Activated effector memory CD4-positive, alpha-beta T cell treated with Interleukin-2 at 50 U/mL for 16 hours (primary cell): ENCODE measurements around the gene HASPIN.

Source experiments
- DNase-seq: peaks from one replicate; pipeline ENCODE4 v3.0.0-alpha.2; 2020

Gene HASPIN

DNA sequence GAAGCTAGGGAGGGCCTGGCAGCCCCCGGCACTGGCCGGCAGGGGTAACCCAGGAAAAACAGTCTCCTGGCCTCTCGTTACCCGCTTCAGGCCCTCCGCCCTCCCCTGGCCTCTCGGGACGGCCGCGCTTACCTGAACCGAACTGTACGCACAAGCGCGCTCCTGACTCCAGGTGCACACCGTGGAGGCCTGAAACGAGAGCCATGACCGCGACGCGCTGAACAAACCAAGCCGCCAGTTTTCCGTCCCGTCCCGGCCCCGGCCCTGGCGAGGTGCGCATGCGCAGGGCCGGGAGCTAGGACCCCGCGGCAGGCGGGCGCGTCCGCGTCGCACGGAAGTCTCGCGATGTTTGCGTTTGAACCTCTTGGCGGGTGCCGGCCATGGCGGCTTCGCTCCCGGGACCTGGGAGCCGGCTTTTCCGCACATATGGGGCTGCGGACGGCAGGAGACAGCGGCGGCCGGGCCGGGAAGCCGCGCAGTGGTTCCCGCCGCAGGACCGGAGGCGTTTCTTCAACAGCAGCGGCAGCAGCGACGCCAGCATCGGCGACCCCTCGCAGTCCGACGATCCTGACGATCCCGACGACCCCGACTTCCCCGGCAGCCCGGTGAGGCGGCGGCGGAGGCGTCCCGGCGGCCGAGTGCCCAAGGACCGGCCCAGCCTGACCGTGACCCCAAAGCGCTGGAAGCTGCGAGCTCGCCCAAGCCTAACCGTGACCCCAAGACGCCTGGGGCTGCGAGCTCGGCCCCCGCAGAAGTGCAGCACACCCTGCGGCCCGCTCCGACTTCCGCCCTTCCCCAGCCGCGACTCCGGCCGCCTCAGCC is at the start of gene HASPIN:
TSS of gene HASPIN (plus strand) at position 348 of the 822 bp plus-strand sequence. CDS start at position 381, 33 bp downstream.
- DNase-seq = peak; percentile 86

DNA sequence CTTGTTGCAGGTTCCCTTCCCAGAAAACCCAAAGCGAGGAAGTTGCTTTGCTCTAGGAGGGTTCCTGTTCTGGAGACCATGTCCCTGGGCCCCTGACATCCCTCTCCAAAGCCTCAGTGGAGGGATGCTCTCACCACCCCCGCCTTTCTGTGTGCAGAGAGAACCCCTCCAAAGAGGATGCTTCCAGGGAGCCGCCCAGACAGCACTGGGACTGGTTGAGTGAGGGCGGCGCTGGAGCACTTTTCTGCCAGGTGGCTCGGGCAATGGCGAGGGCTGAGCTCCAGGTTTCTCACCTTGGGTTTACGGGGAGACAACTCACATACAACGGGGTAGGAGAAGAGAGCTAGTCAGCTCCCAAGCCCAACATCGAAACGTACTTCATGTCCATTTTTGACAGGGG is 47.8 kb upstream of the HASPIN start:
- no peak for DNase-seq

DNA sequence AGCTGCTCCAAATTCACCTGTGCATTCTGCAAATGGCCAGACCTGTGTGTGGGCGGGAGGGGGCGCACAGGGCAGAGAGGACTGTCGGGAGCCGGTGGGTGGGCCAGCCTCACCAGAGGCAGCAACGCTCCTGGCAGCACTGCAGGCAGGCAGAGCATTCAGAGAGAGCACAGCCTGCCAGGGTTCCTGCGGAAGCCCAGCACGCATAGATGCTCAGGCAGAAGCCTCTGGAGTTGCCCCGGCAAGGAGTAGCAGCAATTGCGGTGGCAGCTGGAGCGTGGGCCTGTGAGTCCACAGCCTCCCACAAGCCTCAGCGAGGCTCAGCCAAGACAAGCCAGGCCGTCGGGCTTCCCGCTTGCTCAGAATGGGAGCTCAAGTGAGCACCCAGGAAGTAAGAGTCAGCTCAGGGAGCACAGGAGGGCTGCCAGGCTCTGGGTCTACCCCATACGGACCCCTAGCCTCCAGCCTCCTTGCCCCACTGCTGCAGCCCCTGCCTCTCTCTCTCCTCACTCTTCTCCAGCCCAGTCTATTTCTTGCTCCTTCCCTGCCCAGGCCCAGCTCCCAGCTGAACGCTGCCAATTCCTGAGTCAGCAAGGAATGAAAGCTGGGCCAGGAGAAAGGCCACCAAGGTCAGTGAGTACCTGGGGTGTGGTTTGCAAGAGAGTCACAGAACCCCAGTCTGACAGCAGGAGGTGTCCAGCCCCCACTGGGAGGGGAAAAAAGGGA is 45.4 kb upstream of the HASPIN start:
- no peak for DNase-seq

DNA sequence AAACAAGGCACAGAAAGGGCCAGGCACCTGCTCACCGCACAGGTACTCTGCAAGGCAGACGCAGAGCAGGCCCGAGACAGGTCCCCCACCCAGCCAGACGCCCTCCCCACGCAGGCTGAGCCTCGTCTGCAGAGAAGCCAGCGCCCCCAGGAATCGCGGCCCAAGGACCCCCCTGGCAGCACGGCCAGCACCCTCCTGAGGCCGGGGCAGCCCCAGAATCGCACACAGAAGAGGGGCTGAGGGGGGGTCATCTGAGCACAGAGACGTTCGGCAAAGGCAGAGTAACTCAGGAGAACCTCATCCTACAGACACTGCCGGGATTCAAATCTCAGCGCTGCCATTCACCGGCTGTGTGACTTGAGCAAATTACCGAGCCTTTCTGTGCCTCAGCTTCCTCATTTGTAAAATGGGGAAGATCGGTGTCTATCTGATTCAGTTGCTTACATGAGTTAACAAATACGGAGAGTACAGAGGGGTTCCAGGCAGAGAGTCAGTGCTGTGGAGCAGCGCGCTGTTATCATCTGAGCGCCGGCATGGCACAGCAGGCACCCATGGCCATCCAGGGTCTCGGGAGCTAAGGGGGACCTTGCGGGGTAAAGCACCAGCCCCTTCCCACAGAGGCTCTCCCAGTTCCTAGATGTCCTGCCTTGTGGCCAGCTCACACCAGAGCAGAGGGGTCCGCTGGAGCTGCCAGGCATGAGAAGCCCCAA is 44.7 kb upstream of the HASPIN start:
- DNase-seq = no peak

DNA sequence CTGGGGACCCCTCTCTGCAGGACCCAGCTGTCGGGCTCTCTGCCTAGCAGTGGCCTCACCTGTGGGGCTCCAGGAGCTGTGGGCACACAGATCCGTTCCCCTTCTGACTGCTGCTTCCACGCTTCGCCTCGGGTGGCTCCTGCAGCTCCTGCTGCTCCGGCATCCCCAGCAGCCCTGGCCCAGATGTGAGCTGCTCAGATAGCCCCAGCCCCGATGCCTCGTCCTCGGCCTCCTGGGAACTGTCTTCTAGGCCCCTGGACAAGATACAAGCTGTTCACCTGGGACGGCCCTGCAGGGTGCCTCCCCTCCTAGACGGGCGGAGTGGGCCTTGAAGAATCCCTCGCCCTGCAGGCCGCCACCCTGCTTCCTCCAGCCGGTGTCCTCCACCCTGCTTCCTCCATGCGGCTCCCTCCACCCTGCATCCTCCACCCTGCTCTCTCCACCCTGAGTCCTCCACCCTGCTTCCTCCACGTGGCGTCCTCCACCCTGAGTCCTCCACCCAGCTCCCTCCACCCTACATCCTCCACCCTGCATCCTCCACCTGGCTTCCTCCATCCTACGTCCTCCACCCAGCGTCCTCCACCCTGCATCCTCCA is 44.1 kb upstream of the HASPIN start:
- DNase-seq = no peak

DNA sequence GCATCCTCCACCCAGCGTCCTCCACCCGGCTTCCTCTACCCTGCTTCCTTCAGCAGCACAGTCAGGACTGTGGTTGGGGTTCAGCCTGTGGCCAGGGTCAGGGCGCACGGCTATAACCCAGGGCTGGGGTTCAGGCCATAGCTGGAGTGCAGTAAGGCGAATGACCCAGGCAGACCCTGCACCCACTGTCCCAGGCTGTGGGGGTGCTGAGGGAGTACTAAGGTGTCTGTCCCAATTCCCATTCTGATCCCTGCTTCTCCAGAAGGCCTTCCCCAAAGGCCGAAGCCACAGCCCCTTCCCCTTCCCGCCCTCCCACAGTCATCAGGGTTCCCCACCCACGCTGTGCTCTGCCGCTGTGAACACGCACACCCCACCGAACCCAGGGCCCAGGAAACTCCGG is 42.6 kb upstream of the HASPIN start:
- DNase-seq = no peak

DNA sequence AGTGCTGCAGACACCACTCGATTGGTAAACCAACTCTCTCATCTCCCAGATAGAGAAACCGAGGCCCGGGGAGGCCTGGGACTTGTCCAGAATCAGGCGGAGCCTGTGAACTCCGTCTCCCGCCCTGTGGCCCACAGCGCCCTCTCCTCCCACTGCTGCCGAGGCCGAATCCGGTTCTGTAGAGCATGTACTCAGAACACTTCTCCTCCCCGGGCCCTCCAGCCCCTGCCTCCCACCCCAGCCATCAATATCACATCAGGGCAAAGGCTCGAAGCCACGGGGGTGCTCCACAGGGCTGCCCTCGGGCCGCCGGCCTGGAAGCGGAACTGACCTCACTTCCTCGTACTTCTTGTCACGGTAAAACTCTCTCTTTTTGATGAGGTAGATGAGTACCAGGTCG is 42.1 kb upstream of the HASPIN start:
- DNase-seq = no peak

DNA sequence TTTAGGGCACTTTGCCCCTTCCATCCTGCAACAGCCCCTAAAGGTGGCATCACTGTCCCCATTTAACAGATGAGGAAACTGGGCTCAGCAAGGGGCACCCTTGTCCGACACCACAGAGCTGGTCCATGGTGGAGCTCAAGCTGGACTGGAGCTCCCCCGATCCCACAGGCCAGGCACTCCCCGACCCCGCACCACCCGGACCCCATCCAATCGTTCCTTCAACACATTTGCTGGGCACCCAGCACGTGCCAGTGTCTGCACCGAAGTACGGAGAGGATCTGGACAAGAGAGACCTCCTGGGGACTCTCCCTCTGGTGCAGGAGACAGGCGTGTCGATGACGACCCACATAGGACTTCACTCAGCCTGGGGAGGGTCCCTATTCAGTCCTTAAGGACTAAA is 41.7 kb upstream of the HASPIN start:
- DNase-seq = no peak

DNA sequence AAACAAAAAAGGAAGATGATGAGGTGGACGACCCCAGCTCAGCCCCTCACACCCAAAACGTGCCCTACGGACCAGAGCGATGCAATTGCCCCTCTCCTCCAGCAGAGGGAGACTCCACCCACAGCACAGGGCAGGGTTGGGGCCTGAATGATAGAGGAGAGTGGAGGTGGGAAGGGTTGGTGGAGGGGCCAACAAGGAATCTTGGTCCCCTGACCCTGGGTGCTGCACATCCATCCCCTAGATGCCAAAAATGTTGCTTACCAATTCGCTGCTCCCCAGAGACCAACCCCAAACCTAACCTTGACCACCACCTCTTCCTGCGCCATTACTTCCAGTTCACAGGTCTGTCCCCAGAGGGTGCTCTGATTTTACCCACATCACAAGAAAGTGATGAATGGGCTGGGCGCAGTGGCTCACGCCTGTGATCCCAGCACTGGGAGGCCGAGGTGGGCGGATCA is 40.6 kb upstream of the HASPIN start:
- DNase-seq = peak; percentile 41

DNA sequence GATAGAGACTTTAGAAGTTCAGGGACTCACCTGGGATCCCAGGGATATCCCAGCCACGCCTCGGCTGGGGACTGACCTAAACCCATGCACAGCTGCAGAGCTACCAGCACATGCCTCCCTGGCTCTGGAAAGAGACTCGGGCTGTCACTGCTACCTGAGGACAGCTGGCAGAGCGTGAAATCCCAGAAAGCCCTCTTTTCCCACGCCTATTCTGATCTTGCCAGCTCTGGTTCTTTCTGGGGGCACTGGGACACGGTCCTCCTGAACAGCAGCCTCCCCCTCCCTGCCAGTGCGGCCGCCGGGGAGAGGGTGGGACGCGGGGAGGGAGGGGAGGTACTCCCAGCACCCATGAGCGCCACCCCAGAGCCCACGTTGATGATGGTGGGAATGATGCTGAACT is 38.5 kb upstream of the HASPIN start:
- no peak for DNase-seq

DNA sequence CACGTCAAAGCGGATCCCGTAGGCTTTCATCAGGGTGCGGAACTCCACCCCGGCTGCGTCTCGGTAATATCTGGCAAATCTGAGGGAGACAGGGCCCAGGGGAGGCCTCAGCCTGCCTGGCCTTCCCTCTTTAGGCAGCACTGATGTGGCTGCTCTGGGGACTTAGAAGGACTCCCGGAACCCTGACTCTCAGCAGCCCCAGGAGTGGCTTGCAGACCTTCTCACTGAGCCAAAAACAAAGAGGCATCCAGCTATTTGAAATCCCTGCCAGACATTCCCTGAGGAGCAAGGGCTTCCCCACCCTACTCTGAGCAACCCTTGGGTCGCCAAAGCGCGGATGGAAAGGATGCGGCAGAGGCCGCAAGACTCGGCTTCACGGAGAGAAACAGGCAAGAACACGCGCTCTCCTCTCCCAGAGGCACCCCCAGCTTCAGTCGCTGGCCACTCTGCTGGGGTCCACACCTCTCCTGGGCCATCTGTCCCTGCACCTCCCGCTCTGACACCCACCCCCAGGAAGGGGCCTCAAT is 35.6 kb upstream of the HASPIN start:
- DNase-seq = no peak

DNA sequence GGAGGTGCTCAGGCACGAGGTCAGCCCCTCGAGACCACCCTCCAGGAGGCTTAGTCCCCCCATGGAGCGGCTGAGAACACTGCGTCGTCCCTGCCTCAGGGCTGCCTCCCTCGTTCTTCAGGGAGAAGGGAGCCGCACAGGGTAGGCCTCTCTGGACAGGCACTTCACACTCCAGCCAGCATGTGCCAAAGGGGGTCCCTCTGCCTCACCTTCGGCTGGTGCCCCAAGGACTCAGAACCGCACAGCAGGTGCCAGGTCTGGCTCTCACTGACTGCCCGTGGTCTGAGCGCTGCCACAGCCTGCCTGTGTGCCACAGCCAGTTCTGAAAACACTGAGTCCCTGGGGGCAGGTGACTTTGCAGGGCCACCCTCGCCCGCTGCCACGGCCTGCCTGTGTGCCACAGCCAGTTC is 34.8 kb upstream of the HASPIN start:
- no peak for DNase-seq

DNA sequence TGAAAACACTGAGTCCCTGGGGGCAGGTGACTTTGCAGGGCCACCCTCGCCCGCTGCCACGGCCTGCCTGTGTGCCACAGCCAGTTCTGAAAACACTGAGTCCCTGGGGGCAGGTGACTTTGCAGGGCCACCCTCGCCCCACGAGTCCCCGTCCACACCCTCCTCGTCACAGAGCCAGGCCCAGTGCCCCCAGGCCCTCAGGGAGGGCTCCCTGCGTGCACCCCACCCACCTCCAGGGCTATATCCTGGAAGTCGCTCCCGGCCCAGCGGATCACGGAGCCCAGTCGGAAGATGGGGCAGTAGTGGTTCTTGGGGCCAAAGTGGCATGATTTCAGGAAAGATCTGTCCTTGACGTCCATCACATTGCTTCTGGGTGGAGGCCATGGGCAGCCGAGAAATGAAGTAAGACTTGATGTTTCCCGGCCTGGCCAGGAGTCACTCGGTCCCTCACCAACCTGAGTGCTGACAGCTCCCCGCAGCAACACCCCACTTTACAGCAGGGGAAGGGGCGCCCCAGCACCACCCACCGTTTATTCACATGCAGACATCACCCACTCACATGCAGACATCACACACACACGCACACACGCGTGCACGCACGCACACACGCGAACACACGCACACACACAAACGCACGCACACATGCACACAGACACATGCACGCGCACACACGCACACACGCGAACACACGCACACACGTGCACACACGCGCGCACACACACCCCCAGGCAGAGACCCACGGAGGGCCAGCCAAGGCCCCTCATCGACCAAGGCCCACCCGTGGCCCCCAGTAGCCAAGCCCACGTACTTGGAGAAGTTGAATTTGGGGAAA is 34.2 kb upstream of the HASPIN start:
- no peak for DNase-seq

DNA sequence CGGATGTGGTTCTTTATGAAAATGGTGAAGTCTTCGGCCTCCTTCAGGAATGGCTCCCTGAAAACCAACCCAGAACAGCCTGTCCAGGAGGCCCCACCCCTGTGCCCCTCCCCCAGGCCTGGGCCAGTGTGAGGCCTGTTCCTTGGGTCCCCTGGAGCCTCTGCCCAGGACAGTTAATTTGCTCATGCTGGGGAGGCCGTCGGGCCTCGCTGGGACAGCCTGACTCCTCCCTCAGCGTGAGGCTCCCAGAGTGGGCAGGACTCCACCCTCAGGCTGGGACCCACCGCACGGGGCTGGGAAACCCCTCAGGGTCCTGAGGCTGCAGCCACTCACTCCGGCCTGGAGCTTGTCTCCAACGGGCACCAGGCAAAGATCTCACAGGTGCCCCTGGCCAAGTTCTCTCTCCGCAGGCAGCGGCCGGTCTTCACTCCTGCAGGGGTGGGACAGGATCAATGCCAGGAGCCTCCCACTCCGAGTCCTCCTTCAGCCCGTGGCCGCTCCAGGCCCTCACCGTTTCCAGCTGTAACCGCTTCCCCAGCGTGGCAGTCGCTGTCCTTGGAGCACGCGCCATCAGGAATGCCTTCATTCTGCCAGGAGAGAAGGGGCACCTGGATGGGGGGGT is 33.5 kb upstream of the HASPIN start:
- DNase-seq = no peak

DNA sequence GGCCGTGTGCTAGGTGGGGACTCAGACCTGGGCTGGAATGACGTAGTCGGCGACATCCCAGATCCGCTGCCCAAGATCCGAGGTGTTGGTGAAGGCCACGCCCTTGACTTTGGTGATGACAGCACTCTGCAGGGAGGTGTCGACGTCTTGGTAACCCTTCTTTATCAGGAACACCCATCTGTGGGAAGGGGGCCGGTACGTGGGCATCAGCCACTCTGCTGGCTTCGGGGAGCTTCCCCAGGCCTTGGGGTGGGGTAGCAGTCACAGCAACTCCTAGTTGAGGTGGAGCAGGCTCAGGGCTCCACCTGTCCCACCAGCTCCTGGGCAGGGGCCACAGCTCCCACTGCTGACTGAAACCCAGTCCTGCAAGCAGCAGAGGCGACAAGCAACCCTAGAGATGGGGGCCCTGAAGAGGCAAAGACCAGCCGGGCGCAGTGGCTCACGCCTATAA is 32.1 kb upstream of the HASPIN start:
- DNase-seq = no peak

DNA sequence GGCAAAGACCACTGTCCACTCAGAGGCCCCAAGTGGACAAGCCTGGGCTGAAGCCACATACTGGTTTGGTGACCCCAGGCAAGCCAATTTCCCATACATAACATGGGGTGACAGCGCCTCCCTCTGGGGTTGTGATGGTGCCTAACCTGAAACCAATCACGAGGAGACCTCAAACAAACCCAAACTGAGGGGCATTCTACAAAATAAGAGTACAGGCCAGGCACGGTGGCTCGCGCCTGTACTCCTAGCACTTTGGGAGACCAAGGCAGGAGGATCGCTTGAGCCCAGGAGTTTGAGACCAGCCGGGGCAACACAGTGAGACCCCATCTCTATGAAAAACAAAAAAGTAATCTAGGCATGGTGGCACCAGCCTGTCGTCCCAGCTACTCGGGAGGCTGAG is 31.4 kb upstream of the HASPIN start:
- no peak for DNase-seq

DNA sequence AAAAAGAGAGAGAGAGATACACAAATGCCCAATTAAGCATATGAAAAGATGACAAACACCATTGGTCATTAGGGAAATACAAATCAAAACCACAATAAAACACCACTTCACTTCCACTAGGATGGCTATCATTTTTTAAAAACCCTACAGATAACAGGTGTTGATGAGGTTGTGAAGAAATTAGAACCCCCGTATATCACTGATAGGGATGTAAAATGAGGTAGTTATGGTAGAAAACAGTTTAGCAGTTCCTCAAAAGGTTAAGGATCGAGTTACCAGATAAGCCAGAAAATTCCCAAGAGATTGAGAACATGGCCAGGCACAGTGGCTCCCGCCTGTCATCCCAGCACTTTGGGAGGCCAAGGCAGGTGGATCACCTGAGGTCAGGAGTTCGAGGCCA is 30.6 kb upstream of the HASPIN start:
- DNase-seq = no peak

DNA sequence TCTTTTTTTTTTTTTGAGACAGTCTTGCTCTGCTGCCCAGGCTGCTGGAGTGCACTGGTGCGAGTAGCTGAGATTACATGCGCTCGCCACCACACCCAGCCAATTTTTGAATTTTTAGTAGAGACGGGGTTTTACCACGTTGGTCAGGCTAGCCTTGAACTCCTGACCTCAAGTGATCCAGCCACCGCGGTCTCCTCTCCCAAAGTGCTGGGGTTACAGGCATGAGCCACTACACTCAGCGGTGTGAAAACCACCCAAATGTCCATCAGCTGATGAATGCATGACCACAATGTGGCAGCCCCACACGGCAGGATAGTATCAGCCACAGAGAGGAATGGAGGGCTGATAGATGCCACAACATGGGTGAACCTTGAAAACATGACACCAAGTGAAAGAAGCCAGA is 29.9 kb upstream of the HASPIN start:
- DNase-seq = no peak

DNA sequence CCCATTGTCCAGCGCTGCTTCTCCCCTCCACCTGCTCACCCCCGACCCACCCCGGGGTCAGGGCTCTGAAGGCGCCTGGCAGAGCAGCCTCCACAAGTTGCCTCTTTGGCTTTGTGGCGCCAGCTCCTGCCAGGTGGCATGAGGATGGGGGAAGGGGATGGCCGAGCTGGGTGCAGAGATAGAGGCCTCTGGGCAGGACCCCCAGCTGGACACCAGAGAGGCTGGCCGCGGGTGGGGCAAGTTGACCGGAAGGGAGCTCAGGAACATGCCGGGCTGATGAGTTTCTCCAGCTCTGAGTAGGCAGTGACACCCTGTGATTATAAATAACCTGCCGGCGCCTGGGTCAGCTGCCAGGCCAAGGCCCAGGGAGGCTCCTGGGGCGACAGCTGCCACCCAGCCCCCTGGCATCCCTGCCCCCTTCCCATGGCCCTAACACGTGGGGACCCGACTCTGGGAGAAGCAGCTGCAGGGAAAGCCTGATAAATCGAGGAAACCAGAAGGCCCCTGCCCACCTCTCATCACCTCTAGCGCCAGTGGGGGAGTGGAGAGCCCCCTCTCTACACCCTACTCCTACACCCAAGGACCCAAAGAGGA is 28.5 kb upstream of the HASPIN start:
- no peak for DNase-seq

DNA sequence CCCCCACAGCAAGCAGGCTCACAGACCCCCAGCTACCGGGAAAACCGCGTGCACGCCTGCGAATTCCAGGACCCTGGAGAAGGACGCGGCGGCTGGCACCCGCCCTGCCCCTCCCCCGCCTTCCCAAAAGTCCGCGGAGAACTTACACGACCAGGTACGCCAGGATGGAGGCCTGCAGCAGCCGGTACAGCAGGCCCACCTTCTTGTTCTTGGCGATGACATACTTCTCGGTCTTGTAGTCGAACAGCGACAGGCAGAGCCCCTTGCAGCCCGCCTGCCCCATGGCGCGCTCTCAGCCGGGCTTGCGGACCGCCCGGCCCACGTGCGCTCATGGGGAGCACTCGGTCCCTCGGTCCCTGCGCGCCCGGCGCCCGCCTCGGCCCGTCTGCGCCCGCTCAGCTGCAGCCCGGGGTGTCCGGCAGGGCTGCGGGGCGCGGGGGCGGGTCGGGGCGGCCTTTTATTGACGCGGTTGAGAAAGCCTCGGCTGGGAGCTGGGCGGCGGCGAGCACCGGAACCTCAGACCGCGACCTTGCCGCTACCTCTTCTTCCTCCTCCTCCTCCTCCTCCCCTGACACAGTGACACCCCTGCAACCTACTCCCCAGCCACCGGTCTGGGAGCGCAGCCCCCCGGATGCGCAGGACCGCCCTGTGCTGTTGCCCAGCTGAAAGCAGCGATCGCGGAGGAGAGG is 27.8 kb upstream of the HASPIN start, which contains the start of gene P2RX5:
TSS of gene P2RX5 (minus strand) at position 433 of the 689 bp plus-strand sequence. CDS start at position 283, 150 bp downstream.
- DNase-seq = peak; percentile 26
